GM19328 (cell line): Measurements from ENCODE around the gene MYO16.

Experiments
- ATAC-seq: cut with Tn5 transposase; IDR thresholded peaks from one replicate; pipeline ENCODE4 v1.9.1; 2021; ENCODE audit warnings: mild to moderate bottlenecking, moderate library complexity; ENCODE audit not compliant: unreplicated experiment

The MYO16 gene

DNA sequence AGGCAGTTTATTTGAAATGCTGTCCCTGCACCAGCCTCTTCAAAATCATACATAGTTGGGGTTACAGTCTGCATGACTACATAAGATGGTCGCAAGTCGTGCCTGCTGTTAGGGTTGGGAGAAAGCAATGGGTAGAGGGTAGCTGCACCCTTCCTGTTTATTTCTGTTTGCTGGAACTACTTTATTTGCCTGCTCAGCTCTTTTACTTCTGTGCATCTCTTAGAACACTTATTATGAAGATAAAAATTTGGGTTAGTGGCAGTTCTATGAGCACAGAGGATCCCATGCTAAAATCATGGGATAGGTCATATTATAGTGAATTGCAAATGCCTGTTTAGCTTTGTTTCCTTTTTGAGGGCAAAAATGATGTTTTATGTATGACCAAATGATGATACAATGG is 160.1 kb downstream of the MYO16 start:
- no peak for ATAC-seq

DNA sequence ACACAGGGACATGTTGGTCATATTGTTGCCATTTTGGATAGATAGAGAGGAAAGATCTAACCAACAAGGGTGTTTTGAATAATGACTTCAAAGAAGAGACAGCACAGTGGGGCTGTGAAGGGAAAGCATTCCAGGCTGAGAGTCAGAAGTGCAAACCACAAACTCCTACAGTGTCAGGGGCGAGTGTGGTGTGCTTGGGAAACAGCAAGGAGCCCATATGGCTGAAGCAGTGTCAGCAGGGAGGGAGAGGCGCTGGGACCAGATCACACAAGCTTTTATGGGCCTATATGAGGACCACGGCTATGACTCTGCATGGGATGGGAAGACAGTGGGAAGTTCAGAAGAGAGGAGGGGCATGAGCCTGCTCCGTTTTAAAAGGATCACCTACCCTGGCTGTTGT is 166.4 kb downstream of the MYO16 start:
- no peak for ATAC-seq

DNA sequence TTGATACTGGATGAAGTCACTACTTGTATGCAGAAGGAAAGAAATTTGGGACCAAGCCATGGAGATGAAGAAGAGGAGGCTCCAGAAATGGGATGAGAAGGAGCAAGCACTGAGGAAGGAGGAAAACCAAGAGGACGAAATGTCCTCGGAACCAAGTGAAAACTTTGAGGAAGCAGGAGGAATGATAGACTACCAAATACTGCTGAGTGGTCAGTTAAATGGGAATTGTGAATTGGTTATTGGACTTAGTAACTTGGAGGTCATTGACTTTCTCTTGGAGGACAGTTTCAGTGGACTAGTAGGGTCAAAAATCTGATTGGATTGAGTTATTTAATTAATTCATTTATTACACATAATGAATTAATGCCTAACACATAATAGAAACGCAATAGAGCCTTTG is 167.9 kb downstream of the MYO16 start:
- no peak for ATAC-seq

DNA sequence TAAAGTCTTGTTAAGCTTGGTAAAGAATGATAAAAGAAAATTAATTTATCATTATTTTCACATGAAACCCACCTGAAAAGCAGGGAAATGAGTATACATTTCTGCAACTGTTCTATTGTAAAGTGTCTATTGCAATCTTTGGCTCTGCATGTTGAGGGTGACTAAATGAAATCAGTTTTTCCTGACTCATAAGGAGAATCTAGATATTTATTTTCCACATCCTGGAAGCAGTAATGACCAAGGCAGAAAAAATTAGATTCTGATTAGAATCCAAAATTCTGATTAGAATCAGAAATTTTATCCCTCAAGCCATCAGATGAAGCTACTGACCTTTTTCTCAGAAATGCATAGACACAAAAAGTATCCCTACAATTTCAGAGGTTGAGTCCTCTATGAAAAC is 178.4 kb downstream of the MYO16 start:
- ATAC-seq, result no peak

DNA sequence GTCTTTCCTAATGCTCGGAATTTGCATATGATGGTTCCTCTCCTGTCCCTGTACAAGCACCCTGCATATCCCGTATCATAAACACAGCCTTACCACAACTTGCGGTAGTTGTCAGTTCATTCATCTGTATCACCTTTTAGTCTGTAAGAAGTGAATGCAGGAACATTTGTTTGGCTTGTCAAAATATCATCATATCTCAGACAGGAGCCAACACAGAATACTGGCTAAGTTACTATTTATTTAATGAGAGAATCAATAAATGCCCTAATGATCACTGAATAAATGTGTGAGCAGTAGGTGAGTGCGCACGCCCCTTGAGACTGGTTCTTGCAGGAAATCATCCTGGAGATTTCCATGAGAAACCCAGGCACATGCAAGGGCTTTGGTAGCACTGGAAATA is 182.8 kb downstream of the MYO16 start:
- no peak for ATAC-seq

DNA sequence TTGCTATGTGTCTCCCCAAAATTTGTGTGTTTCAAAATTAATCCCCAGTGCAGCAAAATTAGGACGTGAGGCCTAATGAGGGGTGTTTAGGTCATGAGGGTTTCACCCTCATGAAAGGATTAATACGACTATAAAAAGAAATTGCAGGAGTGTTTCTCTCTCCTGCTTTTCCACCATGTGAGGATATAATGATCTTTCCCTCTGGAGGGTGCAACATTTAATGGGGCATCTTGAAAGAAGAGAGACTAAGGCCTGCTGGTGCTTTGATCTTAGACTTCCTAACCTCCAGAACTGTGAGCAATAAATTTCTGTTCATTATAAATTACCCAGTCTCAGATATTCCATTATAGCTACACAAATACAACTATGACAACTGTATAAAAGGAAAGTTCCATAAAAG is 183.2 kb downstream of the MYO16 start:
- no peak for ATAC-seq

DNA sequence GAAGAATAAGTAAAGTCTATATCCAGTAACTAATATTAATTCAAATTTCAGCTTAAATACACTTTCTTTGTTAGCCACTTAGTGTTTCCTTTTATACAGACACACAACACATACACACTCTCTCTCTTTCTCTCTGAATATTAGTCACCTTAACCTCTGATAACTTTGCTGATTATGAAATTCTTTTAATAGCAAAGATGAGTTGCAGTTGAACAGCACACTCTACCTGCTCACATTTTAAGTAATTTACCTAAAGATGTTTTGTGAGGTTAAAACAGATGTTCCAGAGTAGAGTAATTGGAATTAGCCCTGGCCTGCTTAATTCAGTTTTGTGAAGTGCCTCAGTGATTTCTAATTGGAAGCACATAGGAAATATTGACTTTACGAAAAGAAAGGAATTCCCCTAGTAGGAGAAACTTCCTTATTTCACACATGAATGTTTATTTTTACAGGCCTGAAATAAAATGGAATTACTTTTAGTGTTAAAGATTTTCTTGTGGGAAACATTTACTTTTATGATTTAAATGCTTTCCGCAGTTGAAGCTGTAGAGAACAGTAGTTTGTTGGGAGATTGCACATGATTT is 184.3 kb downstream of the MYO16 start:
- no peak for ATAC-seq

DNA sequence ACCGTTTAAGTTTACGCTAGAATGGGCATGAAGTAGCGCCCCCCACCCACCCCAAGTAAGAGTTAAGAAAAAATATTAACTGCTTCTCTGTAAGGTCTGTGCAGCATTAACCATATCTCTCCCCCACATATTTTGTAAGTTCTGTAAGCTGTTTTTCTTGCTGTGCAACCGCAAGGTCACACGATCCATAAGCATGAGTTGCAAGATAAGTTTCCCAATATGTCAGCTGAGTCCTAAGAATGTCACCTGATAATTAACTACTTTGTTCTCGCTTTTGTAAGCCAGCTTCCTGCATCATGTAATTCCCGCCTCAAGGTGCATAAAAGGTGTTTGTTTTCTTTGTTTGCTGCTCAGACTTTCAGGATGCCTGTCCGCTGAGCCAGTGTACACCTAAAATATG is 187.0 kb downstream of the MYO16 start:
- no peak for ATAC-seq

DNA sequence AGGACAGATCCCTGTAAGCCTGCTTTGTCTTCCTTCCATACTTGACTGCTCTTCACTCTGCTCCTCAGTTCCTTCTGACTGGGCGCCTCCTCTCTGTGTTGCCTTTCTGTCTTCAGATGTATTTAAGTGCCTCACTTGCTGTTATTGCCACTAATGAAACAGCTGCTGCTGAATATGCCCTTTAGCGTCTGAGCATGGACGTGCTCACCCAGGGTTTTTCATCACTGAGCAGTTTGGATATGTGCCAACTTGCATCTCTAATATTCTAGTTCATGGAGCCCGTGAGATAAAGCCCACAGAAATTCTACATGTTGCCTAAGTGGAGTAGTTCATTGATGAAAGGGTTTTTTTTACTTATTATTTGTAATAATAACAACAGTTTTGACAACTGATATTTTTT is 198.2 kb downstream of the MYO16 start:
- no peak for ATAC-seq

DNA sequence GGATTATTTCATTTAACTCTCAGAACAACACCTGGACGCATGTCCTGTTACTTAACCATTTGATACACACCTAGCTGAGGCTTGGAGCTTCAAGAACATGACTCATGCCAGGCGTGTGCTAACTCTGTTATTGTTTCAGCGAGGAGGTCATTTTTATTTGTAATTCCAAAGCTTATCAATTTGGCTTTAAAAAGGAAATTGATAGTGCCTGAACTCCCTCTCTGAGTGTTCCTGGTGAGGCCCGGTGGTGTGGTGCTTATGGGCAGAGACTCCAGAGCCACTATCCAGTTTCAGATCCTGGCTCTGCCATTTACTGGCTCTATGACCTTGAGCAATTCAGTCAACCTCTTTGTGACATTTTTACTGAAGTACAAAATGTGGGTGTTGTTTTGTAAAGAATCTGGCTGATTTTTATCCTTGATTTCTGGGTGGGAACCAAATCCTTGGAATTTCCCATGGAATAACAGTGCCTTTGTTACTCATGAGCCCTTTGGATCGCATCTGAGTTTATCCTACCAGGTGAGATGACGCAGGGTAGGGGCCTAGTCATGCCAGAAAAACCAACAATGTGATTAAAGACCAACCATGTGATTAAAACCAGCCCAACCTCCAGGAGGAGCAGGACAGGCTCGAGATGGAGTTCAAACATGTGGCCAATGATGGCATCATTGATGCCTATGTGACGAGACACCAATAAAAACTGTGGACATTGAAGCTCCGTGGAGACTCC is 198.8 kb downstream of the MYO16 start:
- ATAC-seq, result no peak

DNA sequence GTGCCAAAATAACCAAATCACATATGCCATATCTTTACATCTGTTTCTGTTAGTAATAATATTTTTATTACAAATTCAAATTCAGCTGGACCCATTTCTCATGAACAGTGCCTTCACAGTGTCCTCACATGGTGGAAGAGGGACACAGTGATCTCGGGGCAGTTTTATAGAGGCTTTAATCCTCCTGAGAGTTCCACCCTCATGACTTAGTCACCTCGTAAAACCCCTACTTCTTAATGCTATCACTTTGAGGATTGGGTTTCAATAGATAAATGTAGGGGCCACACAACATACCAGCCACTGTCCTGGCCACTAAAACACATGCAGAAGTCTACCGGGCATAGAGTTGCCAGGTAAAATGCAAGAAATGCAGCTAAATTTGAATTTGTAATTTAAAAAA is 201.5 kb downstream of the MYO16 start:
- ATAC-seq, result no peak

DNA sequence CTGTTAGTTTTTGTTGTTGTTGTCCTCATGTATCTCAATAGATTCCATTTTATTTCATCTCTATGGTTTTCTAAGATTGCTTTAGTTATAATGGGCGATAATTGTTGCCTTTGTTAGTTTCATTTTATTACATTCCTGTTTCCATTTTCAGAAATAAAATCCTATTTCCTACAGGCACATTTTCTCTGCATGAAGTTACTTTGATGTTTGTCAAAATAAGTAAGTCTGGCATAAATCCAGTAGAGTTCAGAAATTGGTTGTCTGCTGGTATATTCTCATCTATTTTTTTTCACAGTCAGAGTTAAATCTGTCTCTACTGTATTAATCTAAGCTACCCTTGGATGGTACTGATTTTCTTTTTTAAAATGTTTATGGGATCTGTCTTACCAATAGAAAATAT is 204.1 kb downstream of the MYO16 start:
- no peak for ATAC-seq

DNA sequence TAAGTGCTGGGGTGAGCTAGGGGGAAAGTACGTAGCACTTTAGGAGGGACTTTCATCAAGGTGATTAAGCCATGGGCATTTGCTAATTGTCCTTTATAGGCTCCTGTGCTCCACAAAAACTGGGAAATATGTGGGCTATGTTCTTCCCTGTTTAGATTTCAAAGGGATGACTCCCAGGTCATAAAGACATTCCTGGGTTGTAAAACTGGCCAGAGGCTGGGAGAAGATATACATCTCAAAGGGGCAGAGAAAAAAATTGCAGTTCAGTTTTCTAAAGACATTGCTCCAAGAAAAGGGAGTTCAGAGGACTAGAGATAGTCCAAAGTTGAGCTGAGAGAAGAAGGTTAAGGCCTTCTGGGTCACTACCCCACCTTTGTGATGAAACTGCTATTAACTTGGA is 204.8 kb downstream of the MYO16 start:
- ATAC-seq, result no peak

DNA sequence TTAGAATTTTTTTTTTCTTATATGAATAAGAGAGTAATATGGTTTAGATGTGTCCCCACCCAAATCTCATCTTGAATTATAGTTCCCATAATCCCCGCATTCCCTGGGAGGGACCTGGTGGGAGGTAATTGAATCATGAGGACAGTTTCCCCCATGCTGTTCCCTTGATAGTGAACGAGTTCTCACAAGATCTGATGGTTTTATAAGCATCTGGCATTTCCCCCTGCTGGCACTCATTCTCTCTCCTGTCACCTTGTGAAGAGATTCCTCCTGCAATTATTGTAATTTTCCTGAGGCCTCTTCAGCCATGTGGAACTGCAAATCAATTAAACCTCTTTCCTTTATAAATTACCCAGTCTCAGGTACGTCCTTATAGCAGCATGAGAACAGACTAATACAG is 205.7 kb downstream of the MYO16 start:
- ATAC-seq, result no peak

DNA sequence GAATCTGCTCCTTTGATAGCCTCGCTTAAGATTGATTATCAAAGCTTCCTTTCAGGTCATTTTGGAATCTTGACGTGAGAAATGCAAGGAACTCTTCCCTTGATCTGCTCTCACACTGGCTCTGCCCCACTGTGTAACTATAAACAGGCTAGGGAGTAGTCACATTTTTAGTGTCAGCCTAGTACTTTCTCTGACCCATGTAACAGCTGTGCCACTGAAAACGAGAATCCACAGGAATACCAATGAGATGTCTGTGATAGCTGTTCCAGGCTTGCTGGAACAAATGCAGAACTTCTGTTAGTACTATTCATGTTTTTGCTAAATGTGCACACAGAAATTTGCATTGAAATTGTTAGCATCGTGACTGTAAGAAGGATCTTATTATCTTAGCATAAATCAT is 221.3 kb downstream of the MYO16 start:
- ATAC-seq, result no peak

DNA sequence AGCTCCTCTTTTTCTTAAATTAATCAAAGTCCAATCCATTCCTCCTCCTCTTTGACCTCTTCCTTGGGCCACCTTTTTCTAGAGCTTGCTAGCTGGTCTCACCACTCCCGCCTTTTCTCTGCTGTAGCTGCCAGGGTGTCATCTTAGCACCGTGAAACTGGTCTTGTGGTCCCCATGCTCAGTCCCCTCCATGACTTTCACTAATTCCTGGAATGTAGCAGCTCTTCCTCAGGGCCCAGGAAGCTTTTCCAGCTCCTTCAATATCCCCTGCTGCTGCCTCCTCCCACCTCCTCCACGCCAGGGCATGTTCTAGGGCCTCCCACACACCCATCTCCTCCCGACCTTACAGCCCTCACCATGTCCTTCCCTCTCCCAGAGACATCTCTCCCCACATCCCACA is 222.2 kb downstream of the MYO16 start:
- no peak for ATAC-seq

DNA sequence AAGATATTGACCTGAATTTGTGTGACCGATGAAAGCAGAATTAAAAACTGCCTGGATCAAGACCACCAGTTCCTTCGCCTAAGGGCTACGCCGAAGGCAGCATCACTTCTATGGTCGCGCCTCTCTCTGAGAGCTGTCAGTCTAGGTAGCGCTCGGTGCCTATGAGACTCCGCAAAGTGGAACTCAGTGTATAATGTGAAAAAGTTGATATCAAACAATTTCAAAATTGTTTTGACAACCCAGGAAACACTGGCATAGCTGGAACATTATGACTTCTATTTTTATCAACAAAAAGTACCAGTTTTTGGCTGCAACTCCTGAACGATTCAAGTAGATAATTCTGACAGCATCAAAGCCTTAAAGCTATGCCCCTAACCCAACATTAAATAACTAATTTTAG is 223.6 kb downstream of the MYO16 start:
- no peak for ATAC-seq

DNA sequence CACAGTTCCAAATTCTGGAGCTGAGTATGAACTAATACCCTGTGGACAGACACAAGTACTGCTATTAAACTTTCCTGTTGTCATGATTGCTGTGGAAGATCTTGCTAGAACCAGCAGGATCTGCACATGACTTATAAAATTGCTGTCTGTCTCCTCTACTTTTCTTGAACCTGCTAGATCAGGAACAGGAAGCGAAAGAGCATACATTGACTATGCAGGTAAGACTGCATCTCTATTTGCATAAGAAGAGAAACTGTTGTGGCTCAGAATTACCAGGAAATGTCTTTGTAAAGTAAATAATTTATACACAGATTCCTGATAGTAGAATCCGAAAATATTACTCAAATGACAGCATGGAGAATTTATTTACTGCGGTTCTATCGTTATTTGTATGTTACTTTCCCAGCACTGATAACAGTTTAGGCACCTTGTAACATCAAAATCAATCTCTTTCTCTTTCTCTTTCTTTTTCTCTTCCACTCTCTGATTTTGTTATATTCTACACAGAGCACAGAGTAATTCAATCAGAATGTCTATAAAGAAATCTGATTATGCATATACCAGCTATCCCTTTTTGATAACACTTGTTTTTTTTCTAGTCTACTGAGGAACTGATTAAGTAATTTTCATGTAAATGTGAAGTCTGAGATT is 226.5 kb downstream of the MYO16 start:
- ATAC-seq, result peak; percentile 63

DNA sequence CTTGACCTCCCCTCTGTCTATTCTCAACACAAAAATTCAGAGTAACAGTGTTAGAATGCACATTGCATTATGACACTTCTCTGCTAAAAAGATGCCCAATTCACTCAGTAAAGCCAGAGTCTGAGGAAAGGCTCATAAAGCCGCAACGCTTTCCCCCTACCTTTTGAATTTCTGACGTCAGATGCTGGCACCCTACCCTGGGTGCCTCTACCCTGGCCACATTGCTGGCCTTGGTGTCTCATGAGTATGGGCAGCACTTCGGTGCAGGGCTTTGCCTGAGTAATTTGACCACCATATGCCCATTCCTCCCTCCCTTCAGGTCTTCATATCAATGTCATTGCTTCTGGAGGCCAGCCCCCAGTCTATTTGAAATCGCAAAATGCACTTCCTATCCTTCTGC is 229.3 kb downstream of the MYO16 start:
- ATAC-seq, result no peak

DNA sequence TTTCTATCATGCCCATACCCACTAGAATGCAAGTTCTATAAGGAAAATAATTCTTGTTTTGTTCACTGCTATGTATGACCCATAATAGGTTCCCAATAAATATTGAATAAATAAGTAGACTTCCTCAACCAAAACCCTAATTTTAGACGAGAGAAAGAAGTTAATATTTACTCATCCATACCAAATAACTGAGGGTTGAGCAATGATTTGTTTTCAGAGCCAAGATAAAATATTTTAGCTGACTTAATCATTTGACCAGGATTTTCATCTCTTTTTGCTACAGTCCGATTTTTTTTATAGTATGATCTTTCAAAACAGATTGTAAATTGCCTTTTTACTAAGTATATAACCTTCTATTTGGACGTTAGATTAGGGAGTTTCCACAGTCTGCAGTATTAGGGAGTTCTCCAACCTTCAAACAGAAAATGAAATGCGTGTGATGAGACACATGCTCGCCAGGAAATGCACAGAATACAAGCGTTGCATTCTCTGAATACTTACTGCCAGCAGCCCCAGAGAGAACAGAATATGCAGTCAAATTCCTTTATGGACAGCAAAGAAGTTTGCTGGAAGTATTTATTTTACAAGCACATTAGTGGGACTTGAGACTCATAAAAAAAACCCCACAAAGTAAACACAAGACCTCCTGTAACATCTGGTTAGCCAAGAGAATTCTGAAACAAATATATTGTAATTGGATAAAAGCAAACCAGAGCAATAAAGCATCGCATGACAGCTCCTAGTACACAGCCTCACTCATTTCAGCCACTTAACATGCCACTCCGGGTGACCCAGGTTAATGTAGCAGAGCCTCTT is 230.0 kb downstream of the MYO16 start:
- no peak for ATAC-seq

DNA sequence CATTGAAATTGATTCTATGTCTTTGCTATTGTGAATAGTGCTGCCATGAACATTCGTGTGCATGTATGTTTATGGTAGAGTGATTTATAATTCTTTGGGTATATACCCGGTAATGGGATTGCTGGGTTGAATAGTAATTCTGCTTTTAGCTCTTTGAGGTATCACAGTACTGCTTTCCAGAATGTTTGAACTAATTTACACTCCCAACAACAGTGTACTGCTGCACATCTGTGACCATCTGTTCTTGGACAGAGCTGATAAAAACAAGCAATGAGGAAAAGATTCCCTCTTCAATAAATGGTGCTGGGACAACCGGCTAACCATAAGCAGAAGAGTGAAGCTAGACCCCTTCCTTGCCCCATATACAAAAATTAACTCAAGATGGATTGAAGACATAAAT is 231.0 kb downstream of the MYO16 start:
- ATAC-seq, result no peak

DNA sequence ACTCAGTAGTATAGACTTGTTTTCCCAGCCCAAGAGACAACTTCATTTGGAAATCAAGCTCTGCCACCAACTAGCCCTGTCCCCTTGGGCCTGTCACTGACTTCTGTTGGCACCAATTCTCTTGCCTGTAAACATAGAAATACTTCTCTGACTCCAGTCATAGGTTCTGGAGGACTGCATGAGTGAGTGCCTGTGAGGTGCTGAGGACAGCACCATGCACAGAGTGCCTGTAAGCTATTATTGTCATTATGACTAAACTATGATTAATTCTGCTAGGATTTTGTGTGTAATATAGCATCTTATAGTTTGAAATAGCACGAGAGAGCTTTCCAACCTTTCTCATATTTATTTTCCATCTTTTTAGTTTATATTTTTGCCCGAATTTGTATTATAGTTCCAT is 247.9 kb downstream of the MYO16 start:
- ATAC-seq, result no peak
